Amniotic epithelial cell (primary cell): ENCODE results near the gene MTCH1.
A peak's percentile ranks its signal among the peaks of the same experiment; 100 is the strongest.
"Not testable (repeated sequence)": the region's sequence is repeated elsewhere in the genome, so short reads cannot be mapped to it uniquely, and the experiment has no call there.

Experiments used
- DNase-seq: peaks from one replicate; pipeline ENCODE4 v3.0.0-alpha.2; 2010; ENCODE audit warnings: low read depth

The MTCH1 gene

GRCh38 chr6:36954262-36954931 is 31.6 kb downstream of the MTCH1 start, which contains the start of gene PI16:
Gene PI16 (plus strand): TSS chr6:36954738. CDS start chr6:36954761, 23 bp downstream.
- no peak for DNase-seq

- no peak for DNase-seq
Observed at GRCh38 chr6:36953931-36954261, 32.1 kb downstream of the MTCH1 start.

- peak; percentile 61 for DNase-seq
Observed at GRCh38 chr6:36949636-36950035, 36.4 kb downstream of the MTCH1 start.

GRCh38 chr6:36949076-36949475 is 36.9 kb downstream of the MTCH1 start:
- DNase-seq: not testable (repeated sequence)

DNA sequence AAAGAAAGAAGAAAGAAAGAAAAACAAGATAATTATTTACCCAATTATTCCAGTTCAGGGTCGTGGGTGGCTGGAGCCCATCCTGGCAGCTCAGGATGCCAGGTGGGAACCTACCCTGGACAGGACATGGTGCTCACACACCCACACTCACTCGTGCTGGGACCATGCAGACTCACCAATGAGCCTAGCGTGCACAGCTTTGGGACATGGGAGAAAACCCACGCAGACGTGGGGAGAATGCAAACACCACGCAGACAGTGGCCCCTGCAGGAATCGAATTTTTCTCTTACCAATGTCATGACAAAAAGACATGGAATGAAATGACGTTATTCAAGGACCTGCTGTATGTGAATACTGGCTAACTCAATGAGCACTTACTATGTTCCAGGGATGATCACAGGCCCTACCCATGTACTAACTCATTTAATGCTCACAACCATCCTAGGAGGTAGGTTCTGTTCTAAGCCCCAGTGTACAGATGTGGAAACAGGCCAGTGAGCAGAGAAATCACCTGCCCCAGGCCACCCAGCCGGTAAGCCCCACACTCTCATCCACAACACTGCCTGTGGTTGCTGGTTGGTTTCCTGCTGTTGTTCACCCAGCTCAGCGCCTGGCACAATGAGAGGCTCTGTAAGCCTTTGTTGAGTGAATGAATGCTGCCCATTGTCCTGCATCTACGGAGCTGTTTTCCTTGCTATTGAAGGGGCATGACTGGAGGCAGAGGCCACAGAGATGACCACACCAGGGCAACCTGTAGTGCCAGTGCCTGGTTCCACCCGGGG is 38.2 kb downstream of the MTCH1 start:
- DNase-seq: no peak

DNA sequence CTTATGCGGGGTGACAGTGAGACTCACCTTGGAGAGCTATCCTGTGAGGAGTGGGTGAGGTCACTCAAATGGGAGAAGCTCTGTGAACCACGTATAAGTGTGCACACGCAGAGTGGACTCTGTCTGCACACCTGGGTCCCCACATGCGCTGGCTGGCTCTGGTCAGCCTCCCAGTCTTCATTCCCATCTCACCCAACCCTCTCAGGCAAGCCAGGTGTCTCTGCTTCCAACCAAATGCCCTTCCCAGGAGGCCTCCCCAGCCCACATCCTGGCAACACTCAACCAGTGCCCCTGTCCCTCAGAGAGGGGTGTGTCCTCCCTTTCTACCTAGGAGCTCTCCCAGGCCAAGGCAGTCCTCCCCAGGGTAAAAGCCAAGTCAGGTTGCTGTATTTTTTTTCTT is 39.5 kb downstream of the MTCH1 start:
- no peak for DNase-seq

DNA sequence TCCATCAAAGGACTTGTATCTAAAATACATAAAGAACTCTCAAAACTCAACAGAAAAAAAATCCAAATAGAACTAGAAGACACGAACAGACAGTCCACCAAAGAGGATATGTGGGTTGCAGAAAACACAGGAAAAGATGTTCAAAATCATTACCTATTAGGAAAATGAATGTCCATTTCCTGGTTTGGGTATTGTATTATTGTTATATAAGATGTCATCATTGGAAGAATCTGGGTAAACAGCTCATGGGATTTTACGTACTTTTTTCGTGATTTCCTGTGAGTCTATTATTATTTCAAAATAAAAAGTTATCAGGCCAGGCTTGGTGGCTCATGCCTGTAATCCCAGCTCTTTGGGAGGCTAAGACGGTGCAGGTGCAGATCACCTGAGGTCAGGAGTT is 40.7 kb downstream of the MTCH1 start:
- no peak for DNase-seq

GRCh38 chr6:36944650-36945049 is 41.3 kb downstream of the MTCH1 start:
- peak; percentile 66 for DNase-seq

DNA sequence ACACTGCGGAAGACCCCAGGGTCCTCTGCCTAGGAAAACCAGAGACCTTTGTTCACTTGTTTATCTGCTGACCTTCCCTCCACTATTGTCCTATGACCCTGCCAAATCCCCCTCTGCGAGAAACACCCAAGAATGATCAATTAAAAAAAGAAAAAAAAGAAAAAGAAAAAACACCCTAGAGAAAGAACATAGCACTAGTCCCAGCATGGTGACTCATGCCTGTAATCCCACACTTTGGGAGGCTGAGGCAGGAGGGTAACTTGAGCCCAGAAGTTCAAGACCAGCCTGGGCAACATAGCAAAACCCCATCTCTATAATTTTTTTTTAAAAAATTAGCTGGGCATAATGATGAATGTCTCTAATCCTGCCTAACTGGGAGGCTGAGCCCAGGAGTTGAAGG is 43.7 kb downstream of the MTCH1 start:
- DNase-seq: not testable (repeated sequence)

DNA sequence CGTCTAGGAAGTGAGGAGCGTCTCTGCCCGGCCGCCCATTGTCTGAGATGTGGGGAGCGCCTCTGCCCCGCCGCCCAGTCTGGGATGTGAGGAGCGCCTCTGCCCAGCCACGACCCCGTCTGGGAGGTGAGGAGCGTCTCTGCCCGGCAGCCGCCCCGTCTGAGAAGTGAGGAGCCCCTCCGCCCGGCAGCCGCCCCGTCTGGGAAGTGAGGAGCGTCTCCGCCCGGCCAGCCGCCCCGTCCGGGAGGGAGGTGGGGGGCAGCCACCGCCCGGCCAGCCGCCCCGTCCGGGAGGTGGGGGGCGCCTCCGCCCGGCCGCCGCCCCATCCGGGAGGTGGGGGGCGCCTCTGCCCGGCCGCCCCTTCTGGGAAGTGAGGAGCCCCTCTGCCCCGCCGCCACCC is 44.4 kb downstream of the MTCH1 start:
- not testable (repeated sequence) for DNase-seq

- DNase-seq: no peak
Observed at GRCh38 chr6:36940027-36940426, 46.0 kb downstream of the MTCH1 start.

GRCh38 chr6:36939005-36939404 is 47.0 kb downstream of the MTCH1 start:
- peak; percentile 31 for DNase-seq

DNA sequence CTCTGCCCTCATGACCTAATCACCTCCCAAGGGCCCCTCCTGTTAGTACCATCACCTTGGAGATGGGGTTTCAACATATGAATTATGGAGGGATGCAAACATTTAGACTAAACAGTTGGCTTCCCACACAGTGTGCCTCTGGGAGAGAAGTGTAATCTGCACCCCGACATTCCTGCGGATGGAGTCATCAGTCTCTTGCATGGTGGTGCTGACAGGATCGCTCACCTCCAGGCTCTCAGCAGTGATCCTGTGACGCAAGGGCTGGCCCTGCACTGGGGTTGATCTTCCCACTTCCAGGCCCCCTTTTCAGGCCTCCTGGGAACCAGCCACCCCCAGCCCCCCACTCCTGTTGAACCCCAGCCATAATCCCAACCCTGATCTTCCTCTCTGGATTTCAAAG is 47.5 kb downstream of the MTCH1 start:
- peak; percentile 98 for DNase-seq

DNA sequence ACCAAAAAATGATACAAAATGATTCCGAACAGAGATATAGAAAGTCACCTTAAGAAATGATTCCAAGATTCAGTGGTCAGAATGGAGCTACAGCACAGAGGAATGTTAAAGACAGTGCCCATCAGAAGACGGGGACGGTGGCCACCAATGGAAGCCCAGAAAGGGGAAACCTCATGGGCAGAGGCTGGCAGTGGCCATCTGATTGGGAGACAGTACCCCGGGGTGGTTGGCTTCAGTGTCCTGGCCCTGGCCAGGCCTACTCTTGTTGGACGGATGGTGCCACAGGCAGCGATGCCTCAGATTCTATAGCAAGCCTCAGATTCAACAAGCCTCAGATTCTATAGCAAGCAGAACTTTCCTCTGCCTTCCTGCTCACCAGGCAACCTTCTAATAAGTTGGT is 48.1 kb downstream of the MTCH1 start:
- no peak for DNase-seq

GRCh38 chr6:36936824-36937223 is 49.2 kb downstream of the MTCH1 start:
- DNase-seq: no peak

GRCh38 chr6:36934901-36935300 is 51.1 kb downstream of the MTCH1 start:
- no peak for DNase-seq

DNA sequence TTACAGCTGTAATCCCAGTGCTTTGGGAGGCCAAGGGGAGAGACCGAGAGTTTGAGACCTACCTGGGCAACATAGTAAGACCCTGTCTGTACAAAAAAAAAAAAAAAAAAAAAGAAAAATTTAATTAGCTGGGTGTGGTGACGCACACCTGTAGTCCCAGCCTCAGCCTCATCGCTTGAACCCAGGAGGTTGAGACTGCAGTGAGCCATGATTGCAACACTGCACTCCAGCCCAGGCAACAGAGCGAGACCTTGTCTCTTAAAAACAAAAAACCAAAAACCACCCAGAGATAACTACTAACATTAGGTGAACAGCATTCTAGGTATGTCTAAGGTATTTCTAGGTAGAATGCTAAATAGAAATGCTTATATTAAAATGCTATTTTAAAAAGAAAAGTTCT is 52.5 kb downstream of the MTCH1 start:
- no peak for DNase-seq

GRCh38 chr6:36933102-36933501 is 52.9 kb downstream of the MTCH1 start:
- DNase-seq: peak; percentile 66

- peak; percentile 14 for DNase-seq
Observed at GRCh38 chr6:36930483-36930882, 55.5 kb downstream of the MTCH1 start.

GRCh38 chr6:36929607-36930006 is 56.4 kb downstream of the MTCH1 start:
- DNase-seq: peak; percentile 52

DNA sequence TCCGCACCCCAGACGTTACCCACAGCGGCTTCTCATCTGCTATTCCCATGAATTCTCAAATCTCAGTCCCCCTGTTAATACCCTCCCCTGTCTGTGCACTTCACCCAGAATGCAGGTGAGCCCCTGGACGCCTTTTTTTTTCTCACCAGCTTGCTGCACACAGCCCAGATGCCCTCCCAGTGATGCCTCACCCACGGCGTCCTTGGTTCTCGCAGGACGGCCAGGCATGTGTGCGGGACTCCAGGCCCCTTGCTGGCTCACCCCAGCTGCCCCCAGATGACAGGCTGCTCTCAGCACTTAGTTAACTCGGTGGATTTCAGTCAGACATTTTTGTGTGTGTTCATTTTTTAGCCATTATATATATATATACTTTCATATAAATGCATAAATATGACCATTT is 56.8 kb downstream of the MTCH1 start:
- no peak for DNase-seq

DNA sequence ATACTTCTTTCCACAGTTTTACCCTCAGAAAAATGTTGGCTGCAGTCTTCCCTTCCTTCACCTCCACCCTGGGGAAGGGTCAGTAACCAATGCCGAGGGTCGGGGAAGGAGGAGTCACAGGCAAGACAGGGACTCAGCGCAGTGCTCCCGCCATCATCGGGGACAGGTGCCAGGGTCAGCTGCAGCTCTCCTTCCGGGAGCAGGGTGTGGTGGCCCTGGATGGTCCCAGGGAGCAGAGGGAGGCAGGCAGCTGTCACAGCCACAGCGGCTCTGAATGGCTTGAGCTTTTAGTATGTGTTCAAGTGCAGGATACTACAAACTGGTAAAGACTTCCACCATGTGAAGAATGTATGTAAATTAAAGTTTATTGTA is 57.5 kb downstream of the MTCH1 start:
- DNase-seq: no peak

DNA sequence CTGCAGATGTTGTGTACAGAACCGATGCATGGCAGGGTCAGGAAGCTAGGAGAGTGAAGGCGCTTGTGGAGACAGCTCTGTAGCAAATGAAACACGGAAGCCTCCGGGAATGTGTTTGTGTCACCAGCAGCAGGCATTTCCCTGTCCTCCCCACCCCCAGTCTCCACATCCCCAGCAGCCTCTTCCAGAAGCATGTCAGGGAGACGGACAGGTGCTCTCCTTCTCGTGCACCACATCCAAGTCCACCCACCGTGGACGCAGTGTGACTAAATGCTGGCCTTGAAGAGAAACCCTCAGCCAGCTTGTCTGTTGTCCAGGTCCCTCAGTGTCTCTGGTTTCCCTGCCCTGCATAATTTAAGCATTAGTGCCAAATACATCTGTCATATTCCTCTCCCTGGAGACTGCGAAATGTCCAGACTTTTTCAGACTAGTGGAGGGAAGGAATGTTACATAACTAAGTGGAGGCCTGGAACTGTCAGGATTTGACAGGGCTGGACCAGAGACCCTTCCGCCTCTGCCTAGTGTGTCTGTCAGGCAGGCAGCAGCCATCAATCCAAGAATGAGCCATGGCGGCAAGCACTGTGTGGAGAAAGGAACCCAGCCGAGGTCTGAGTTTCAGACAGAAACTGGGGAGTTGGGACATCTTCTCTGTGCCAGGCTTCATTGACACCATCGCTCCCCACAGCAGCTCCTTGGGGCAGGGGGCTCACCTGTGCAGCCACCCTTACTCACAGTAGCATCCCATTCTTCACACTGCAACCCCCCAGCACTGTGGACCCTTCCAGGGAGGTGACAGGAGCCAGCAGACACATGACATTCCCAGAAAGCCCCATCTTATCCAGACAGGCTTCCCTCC is 58.1 kb downstream of the MTCH1 start:
- DNase-seq: peak; percentile 44
